Hematopoietic multipotent progenitor cell treated with erythropoietin and hydrocortisone succinate and interleukin-3 and kit ligand, for 17 days (in vitro differentiated cells): ENCODE results near the gene COL8A1.

ENCODE experiments used
- DNase-seq: peaks from one replicate; pipeline ENCODE4 v3.0.0-alpha.2; 2015; ENCODE audit warnings: low spot score

COL8A1 gene

GRCh38 chr3:99639579-99639978 is 1.2 kb downstream of the COL8A1 start:
- DNase-seq = no peak

- DNase-seq = no peak
These were observed 1.9 kb downstream of the COL8A1 start for GRCh38 chr3:99640214-99640851.

- DNase-seq = no peak
These were observed 3.1 kb downstream of the COL8A1 start for GRCh38 chr3:99641480-99641879.

- DNase-seq = no peak
These were observed 3.6 kb downstream of the COL8A1 start for GRCh38 chr3:99641982-99642381.

GRCh38 chr3:99644017-99644416 is 5.6 kb downstream of the COL8A1 start:
- DNase-seq = no peak

GRCh38 chr3:99644746-99645145 is 6.4 kb downstream of the COL8A1 start:
- no peak for DNase-seq

GRCh38 chr3:99645277-99646106 is 7.1 kb downstream of the COL8A1 start:
- DNase-seq = no peak

GRCh38 chr3:99646107-99646435 is 7.7 kb downstream of the COL8A1 start:
- DNase-seq = no peak

GRCh38 chr3:99647081-99647480 is 8.7 kb downstream of the COL8A1 start:
- no peak for DNase-seq

GRCh38 chr3:99648101-99648500 is 9.7 kb downstream of the COL8A1 start:
- no peak for DNase-seq

- DNase-seq = no peak
These were observed 10.1 kb downstream of the COL8A1 start for GRCh38 chr3:99648516-99648915.

GRCh38 chr3:99651531-99651930 is 13.1 kb downstream of the COL8A1 start:
- DNase-seq = no peak

GRCh38 chr3:99656624-99657023 is 18.2 kb downstream of the COL8A1 start:
- DNase-seq = no peak

- DNase-seq = no peak
These were observed 19.9 kb downstream of the COL8A1 start for GRCh38 chr3:99658274-99658673.

GRCh38 chr3:99659032-99659431 is 20.6 kb downstream of the COL8A1 start:
- no peak for DNase-seq

GRCh38 chr3:99659951-99660350 is 21.6 kb downstream of the COL8A1 start:
- DNase-seq = no peak

- DNase-seq = no peak
These were observed 24.6 kb downstream of the COL8A1 start for GRCh38 chr3:99662838-99663570.

- no peak for DNase-seq
These were observed 25.6 kb downstream of the COL8A1 start for GRCh38 chr3:99663977-99664376.

GRCh38 chr3:99665017-99665416 is 26.6 kb downstream of the COL8A1 start:
- DNase-seq = no peak

- no peak for DNase-seq
These were observed 27.8 kb downstream of the COL8A1 start for GRCh38 chr3:99666201-99666600.

GRCh38 chr3:99668044-99668443 is 29.6 kb downstream of the COL8A1 start:
- no peak for DNase-seq

- DNase-seq = no peak
These were observed 31.6 kb downstream of the COL8A1 start for GRCh38 chr3:99669879-99670555.

- DNase-seq = no peak
These were observed 32.2 kb downstream of the COL8A1 start for GRCh38 chr3:99670556-99670950.
